ENCODE results near the gene LCN2. TPM values are rescaled to one million over a fixed set of nuclear protein-coding genes. Genes with fewer than 3 reads are reported as not detected.

LCN2 gene
- total RNA-seq, 1 experiment from 2014 or later = 13.5 TPM

DNA sequence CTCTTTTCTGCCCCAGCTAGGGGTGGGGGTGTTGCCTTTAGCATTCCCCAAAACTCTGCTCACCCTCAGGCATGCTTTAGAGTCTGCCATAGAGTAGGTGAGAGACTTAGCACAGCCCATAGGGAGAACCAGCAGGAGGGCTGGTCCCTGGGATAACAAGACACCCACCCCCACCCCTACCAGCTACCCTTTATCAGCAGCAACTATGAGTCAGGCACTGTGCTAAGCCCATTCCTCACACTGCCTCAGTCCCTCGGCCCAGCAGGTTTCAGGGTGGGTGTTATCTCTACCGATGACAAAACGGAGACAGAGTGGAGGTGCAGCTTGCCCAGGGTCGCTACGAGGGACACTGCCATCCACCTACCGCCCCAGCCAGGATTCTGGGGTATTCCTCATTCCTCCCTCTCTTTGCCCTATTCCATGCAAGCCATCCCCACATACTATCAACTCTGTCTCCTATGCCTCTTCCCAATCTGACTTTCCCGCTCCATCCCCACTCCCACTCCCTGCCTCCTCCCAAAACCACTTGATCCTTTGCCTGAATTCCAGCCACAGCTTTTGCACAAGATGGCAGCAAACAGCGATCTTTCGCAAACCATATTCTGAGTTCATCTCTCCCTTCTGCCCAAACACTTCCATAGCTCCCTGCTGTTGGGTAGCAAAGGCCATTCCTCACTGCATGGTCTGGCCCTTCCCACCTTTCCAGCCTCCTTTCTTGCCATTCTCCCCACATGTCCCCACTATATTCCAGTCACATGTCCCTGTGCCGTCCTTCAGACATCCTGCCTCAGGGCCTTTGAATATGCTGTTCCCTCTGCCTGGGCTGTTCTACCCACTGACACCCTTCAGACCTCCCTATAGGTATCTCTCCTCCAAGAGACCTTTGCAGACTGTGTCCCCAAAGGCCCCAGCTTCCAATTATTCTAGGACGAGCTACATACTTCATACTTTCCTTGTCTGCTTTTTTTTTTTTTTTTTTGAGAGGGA, 37.0 kb downstream of the LCN2 start:
- no peak for DNase-seq (ENCODE audit: low spot score)
- in situ Hi-C loops (cut with HindIII; ENCODE audit: low sequenced_read_pairs) = no loop called here

DNA sequence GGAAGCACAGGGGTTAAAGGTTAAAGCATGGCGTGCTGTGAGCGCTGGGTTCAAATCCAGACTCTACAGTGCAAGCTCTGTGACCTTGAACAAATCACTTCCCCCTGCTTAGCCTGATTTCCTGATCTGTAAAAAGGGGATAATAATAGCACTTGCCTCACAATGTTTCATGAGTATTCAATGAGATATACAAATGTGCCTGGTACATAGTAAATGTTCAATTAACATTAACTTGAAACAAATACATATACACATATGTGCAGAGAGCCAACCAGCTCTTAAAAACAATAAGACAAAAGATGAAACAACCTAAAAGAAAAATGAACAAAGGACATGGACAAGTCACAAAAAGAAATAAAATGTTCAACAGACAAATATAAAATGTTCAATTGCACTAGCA, 38.1 kb downstream of the LCN2 start:
- in situ Hi-C loops (cut with HindIII; ENCODE audit: low sequenced_read_pairs) = no loop called here
- DNase-seq (ENCODE audit: low spot score) = no peak

DNA sequence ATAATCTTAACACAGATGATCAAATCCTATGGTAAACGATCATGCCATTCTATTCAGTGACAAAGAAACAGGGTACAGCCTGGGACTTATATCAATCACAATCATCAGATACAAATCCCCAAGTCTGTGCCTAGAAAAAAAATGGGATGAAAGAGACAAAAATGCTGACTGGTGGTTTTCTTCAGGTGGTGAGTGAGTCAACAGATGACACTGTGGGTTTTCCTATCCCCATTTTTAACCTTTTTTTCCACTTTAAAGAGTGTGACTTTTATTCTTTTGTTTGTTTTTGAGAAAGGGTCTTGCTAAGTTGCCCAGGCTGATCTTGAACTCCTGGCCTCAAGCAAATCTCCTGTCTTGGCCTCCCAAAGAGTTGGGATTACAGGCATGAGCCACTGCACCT, 39.0 kb downstream of the LCN2 start:
- in situ Hi-C loops (cut with HindIII; ENCODE audit: low sequenced_read_pairs) = no loop called here
- no peak for DNase-seq (ENCODE audit: low spot score)

DNA sequence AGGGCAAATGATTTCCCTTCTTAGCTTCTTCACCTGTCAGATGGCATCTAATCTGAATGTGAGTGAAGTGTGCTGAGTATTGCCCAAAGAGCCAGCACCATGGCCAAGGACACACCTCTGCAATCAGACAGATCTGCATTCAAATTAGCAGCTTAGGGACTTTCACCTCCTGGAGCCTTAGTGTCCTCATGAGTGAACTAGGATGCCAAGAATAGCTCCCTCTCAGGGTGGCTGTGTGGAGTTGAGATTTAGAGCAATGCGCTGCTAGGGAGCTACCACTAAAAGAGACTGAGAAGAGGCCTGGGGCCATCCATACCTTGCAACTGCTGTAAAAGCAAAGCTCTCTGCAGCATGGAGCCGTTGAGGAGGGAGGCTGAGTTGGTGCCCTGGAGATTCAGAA, 40.8 kb downstream of the LCN2 start:
- DNase-seq (ENCODE audit: low spot score) = peak; percentile 8
- in situ Hi-C loops (cut with HindIII; ENCODE audit: low sequenced_read_pairs) = no loop called here

DNA sequence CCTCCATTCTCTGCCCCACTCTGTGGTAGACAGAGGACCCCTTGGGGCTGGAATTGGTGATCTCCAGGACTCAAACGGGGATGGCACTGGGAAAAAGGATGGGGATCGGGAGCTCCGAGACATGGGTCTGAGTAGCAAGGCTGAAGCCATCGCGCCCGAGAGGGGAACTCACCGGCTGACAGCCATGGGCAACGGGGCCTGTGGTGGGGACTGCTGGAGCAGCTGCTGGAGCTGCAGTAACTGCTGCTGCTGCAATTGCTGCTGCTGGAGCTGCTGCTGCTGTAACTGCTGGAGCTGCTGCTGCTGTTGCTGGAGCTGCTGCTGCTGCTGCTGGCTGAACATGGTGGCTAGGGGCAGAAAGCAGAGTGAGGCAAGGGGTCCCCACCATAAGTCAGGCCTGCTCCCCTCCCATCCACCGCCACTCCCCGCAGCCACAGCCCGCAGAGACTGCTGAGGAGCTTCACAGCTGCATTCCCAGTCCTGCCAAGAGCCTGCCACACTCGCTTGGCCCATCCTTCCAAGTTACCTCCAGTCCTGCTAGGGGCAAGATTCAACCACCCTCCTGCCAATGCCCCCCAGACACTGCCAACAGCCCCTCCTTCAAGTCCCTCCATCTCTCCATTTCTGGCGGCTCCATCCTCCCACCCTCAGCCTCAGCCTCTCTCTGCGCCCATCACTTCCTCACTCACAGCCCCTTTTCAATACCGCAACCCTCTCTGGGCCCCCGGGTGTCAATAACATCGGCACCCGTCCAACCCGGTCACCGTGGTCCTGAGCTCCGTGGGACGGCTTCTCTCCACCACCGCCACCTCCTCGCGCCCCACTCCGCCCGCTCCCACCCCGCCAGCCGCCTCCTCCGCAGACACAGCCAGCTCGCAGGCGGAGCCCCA, 41.5 kb downstream of the LCN2 start:
- in situ Hi-C loops (cut with HindIII; ENCODE audit: low sequenced_read_pairs) = no loop called here
- peak; percentile 32 for DNase-seq (ENCODE audit: low spot score)

DNA sequence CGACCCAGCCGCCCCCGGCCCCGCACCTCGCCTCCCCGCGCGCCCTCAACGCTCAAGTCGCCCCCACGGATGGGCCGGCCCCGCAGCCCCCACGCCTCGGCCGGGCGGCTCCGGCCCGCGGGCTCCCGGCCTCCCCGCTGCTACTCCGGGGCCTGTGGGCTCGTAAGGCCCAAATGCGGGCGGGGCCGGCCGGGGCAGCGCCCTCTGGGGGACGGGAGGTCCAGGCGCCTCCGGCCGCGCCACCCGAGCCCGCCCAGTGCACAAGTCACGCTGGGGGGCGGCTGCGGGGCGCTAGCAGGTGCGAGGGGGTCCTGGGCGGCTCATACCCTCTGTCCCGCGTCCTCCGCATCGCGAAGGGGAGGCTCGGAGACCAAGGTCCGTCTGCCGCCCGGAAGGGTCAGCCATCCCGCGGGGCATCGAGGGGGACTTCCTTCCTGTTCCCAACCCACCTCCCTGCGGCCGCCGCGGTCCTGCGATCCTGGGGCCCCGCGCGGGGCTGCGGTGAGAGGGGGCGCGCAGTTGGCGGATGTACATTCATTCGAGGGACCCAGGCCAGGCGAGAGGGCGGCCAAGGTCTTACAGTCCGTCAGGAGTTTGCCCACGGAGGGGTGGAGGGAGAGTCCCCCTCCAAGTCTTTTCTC, 42.3 kb downstream of the LCN2 start, which contains the start of gene CIZ1:
TSS of gene CIZ1 (minus strand) at position 167 of the 641 bp plus-strand sequence. CDS start 715 bp downstream, outside the sequence.
- DNase-seq (ENCODE audit: low spot score) = peak; percentile 77
- in situ Hi-C loops (cut with HindIII; ENCODE audit: low sequenced_read_pairs) = no loop called here

DNA sequence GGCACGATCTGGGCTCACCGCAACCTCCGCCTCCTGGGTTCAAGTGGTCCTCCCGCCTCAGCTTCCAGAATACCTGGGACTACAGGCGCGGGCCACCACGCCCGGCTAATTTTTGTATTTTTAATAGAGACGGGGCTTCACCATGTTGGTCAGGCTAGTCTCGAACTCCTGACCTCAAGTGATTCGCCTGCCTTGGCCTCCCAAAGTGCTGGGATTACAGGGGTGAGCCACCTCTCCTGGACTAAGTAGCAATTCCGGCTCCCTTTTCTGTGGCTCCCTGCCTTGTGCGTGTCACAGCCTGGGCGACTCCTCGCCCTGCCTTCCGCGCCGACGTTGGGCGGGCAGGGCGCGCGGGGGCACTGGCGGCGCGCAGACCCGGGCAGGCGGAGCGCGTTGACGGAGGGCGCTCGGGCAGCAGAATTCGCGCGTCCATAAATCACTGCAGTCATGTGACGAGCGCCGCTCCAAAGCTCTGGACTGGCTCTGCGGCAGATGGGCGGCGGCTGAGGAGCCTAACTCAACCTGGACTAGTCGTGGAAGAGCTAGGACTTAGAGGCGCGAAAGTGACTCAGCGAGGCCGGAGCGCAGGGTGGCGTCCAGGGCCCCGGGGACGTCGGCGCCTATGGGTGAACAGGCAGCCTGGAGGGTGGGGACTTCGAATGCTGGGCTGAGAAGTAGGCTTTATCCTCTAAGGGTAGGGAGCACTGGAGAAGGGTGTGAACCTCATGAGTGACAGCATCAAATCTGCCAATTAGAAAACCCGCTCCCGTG, 43.5 kb downstream of the LCN2 start:
- in situ Hi-C loops (cut with HindIII; ENCODE audit: low sequenced_read_pairs) = no loop called here
- peak; percentile 93 for DNase-seq (ENCODE audit: low spot score)

DNA sequence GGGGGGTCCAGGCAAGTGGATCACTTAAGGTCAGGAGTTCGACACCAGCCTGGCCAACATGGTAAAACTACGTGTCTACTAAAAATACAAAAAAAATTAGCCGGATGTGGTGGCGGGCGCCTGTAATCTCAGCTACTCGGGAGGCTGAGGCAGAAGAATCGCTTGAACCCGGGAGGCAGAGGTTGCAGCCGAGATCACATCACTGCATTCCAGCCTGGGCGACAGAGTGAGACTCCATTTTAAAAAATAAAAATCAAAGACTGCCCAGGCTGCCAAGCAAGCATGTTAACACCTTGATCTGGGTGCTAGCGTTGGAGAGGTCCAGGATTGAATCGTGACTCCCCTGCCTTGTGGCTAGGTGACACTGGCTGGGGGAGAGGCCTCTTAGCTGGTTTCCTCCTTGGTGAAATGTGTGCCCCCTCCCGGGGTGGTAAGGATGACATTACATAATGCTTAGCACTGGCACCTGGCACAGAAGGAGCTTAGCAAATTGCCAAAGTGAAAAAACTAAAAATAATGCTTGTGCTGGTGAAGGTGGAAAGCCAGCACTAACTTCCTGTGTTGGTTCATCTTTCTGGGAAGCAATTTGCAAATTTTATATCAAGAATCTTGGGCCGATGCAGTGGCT, 44.3 kb downstream of the LCN2 start:
- peak; percentile 80 for DNase-seq (ENCODE audit: low spot score)
- in situ Hi-C loops (cut with HindIII; ENCODE audit: low sequenced_read_pairs) = no loop called here

DNA sequence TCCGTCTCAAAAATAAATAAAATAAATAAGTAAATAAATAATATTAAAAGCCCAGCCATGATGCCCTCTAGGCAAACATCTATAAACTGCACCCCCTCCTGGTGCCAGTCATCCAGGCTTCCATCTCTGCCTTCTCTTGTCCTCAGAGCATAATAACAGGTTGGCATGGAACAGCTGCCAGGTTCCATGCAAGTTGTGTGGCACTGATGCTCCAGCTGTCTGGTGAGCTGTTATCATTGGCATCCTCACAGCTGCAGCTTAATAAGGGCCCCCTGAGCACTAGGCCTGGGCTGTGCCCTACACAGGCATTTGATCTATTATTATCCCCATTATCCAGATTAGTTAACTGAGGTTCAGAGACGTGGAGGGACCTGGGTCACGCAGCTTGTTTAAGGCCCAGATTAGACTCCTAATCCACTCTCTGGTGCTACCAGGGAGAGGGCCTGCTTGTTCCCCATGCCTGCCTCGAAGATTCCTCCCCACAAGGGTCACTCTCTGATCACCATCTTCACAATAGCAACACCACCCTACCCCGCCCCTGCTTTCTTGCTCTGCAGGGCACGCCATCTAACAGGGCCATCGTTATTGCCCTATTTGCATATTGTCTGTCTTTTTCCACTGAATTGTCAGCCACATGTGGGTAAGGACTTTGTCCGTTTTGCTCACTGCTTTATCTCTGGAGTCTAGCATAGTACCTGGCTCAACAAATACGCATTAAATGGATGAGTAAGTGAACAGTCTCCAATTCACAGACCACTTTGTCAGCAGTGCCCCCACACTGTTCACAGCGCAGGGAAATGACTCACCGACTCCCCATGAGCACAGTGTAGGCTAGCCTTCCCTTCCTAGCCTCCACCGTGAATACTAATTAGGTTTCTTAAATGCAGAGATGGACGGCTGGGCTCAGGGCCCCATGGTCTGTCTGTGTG, 52.5 kb downstream of the LCN2 start:
- in situ Hi-C loops (cut with HindIII; ENCODE audit: low sequenced_read_pairs) = no loop called here
- no peak for DNase-seq (ENCODE audit: low spot score)

DNA sequence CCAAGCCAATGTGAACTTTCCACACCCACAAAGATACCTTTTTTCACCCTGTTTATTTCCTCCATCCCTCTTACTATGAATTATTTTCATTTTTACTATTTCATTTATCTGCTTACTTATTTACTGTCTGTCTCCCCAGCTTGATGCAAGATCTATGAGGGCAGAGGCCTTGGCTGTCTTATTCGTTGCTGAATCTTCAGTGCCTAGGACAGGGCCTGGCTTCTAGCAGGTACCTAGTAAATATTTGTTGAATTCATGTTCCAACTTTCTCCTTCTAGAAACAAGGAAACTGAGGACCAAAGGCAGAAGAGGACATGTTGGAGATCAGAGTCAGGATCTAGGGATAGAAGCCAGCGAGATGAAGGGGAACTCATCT, 53.4 kb downstream of the LCN2 start:
- no peak for DNase-seq (ENCODE audit: low spot score)
- in situ Hi-C loops (cut with HindIII; ENCODE audit: low sequenced_read_pairs) = no loop called here

Other genes with a start within 250 kb of the LCN2 start
- gene ST6GALNAC6, start 249.8 kb upstream of the LCN2 start, total RNA-seq (2014; rRNA removed; shearing (Covaris generic)) = 44.8 and 73.0 TPM in 2 replicates
- gene ST6GALNAC4, start 232.4 kb upstream of the LCN2 start, total RNA-seq (2014; rRNA removed; shearing (Covaris generic)) = 31.9 and 32.8 TPM in 2 replicates
- 0.68 and 23.4 TPM in 2 replicates for gene PIP5KL1, start 218.7 kb upstream of the LCN2 start, total RNA-seq (2014; rRNA removed; shearing (Covaris generic))
- 17.1 and 39.0 TPM in 2 replicates for gene DPM2, start 211.6 kb upstream of the LCN2 start, total RNA-seq (2014; rRNA removed; shearing (Covaris generic))
- gene EEIG1, start 168.5 kb upstream of the LCN2 start, total RNA-seq (2014; rRNA removed; shearing (Covaris generic)) = 12.4 and 18.6 TPM in 2 replicates
- gene NAIF1, start 82.1 kb upstream of the LCN2 start, total RNA-seq (2014; rRNA removed; shearing (Covaris generic)) = 5.4 and 6.6 TPM in 2 replicates
- gene SLC25A25, start 81.2 kb upstream of the LCN2 start, total RNA-seq (2014; rRNA removed; shearing (Covaris generic)) = 25.5 and 29.0 TPM in 2 replicates
- gene PTGES2, start 21.7 kb upstream of the LCN2 start, total RNA-seq (2014; rRNA removed; shearing (Covaris generic)) = 85.7 and 122 TPM in 2 replicates
- 121 and 125 TPM in 2 replicates for gene BBLN, start 10.8 kb downstream of the LCN2 start, total RNA-seq (2014; rRNA removed; shearing (Covaris generic))
- 13.7 and 17.5 TPM in 2 replicates for gene CIZ1, start 42.1 kb downstream of the LCN2 start, total RNA-seq (2014; rRNA removed; shearing (Covaris generic))
- gene DNM1, start 53.9 kb downstream of the LCN2 start, total RNA-seq (2014; rRNA removed; shearing (Covaris generic)) = 5.5 and 6.1 TPM in 2 replicates
- 32.9 and 37.9 TPM in 2 replicates for gene GOLGA2, start 126.6 kb downstream of the LCN2 start, total RNA-seq (2014; rRNA removed; shearing (Covaris generic))
- 25.9 and 31.0 TPM in 2 replicates for gene SWI5, start 126.8 kb downstream of the LCN2 start, total RNA-seq (2014; rRNA removed; shearing (Covaris generic))
- gene TRUB2, start 173.0 kb downstream of the LCN2 start, total RNA-seq (2014; rRNA removed; shearing (Covaris generic)) = 28.2 and 31.8 TPM in 2 replicates
- 35.0 and 44.3 TPM in 2 replicates for gene COQ4, start 173.4 kb downstream of the LCN2 start, total RNA-seq (2014; rRNA removed; shearing (Covaris generic))
- 48.7 and 49.0 TPM in 2 replicates for gene SLC27A4, start 191.1 kb downstream of the LCN2 start, total RNA-seq (2014; rRNA removed; shearing (Covaris generic))
- 58.2 and 61.5 TPM in 2 replicates for gene URM1, start 221.9 kb downstream of the LCN2 start, total RNA-seq (2014; rRNA removed; shearing (Covaris generic))

Data from G401 (cell line).